ENCODE data around the gene CPOX. TPM values are rescaled to one million over a fixed set of nuclear protein-coding genes. Genes with fewer than 3 reads are reported as not detected.

Gene CPOX
- total and polyA plus RNA-seq, 3 donors from 2014 or later = 9.3 to 25.4 (median 21.7) TPM

DNA sequence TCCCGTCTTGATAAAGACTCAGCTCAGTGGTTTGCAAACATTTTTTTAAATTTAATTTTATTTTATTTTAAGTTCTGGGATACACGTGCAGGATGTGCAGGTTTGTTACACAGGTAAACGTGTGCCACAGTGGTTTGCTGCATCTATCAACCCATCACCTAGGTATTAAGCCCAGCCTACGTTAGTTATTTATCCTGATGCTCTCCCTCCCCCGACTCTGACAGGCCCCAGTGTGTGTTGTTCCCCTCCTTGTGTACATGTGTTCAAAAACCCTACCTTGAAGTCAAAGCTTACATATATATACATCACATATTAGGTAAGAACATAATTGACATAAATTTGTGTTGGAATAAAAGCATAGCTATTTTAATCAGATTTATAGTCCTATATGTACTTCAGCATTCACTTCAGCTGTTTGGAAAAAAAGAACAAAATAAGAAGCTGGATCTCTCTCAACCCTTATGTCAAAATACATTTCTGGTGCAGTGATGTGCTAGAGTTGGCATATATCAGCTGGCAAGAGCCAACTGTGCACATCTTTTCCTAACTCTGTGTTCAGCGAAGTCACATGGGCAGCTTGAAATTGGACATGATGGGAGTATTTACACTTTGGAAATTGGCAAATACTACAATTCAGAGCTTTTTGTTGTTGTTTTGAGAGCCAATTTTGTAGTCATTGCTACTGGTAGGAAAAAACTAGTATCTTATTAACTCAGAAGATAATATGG, 35.1 kb downstream of the CPOX start:
- DNase-seq = no peak
- Histone ChIP-seq H3K27ac (no peak overlapping the region), H3K9me3 (no peaks in the 10 kb centered on the region), H3K27me3 (no peaks in the 10 kb centered on the region), H3K4me1 (no peaks in the 10 kb centered on the region), H3K36me3 (ENCODE audit: low read depth, missing control alignments) (no peaks in the 10 kb centered on the region), H3K4me3 (no peak overlapping the region)
- intact Hi-C loops (cut with DNase I; ENCODE audit: low total_unique reads) = no loop called here
- TF ChIP-seq POLR2A (IDR thresholded peaks at IDR 0.05) (no peak), CTCF (IDR thresholded peaks at IDR 0.05) (no peak)
- WGBS, 2 donors = 70 to 72% methylated on average over 6 of the region's 6 CpGs

DNA sequence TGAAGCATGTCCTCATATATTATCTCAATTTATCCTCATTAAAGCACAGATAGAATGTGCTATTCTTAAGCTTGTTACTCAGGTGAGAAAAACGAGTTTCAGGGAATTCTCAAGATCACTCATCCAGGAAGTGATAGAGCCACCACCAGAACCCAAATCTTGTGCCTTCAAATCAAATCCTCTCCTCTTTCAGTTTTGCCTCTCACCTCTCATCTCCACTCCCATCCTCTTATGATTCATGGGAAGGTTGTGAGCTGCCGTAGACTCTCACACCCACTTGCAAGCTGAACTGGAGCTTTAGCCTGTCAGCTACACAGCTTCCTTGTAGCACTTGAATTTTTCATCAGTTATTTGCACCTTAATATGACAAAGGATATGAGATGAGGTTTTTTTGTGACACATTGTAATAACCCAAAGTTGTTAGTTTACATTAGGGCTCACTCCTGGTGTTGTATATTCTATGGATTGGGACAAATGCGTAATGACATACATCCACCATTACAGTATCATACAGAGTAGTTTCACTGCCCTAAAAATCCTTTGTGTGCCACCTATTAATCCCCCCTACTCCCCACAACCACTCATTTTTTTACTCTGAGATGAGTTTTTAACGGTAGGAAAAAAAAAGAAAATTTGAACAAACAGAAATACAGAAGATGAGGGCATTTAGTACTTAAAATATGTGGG, 35.9 kb downstream of the CPOX start:
- 71 to 74% methylated on average over 4 of the region's 4 CpGs for WGBS, 2 donors
- Histone ChIP-seq H3K36me3 (ENCODE audit: low read depth, missing control alignments) (no peaks in the 10 kb centered on the region), H3K4me1 (no peaks in the 10 kb centered on the region), H3K27me3 (no peaks in the 10 kb centered on the region), H3K9me3 (no peaks in the 10 kb centered on the region), H3K4me3 (no peak overlapping the region), H3K27ac (no peak overlapping the region)
- intact Hi-C loops (cut with DNase I; ENCODE audit: low total_unique reads) = no loop called here
- no peak for DNase-seq
- TF ChIP-seq CTCF (IDR thresholded peaks at IDR 0.05) (no peak), POLR2A (IDR thresholded peaks at IDR 0.05) (no peak)

DNA sequence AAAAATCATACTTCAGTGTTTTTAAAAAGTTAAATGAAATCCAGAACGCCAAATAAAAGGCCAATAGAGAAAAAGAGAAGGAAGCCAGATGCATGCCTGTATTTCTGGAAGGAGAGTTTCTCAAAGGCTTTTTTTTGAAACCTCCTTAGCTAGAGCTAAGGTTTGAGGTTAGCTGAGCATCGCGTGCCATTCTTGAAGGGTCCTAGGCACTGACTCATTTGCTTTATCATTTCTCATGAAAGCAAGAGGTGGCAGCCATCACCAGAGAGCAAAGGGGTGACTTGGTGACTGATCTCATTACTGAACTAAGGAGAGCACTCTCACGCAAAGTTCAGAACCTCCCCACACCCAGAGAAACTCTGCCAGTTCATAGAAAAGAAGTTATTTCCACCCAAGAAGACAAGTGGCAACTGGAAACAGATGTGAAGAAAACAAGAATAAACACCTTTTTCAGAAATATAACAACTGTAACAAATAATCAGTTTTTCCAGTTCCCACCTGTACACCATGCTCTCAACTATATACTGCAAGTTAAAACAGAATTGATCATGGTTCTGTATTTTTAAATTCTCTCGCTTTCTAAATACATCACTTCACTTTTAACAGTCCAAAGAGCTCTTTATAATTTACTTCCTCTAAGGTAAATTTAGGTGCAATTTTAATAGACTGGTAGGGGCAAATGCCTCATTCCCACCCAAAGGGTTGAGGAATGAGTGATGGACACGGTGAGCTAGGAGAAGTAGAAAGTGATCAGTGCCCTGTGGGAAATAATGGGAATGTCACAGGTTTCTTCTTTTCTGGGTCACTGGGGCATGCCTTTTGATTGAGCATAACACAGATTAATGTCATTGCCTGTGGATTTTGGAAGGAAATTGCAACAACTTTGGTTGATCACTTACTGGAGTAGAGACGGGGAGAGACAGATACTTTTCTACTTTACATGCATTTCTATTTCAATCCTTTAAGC, 37.0 kb downstream of the CPOX start:
- WGBS, 2 donors = 70 to 80% methylated on average over 7 of the region's 7 CpGs
- no peaks in the 10 kb centered on the region for H3K36me3 ChIP-seq (ENCODE audit: low read depth, missing control alignments)
- no peak for TF ChIP-seq CTCF (IDR thresholded peaks at IDR 0.05)
- no peak for TF ChIP-seq POLR2A (IDR thresholded peaks at IDR 0.05)
- H3K4me1 ChIP-seq = no peaks in the 10 kb centered on the region
- DNase-seq = no peak
- H3K27me3 ChIP-seq = no peaks in the 10 kb centered on the region
- intact Hi-C loops (cut with DNase I; ENCODE audit: low total_unique reads) = no loop called here
- no peak overlapping the region for H3K27ac ChIP-seq
- H3K4me3 ChIP-seq = peak overlapping the region in 1 of 2 donors; percentile 6
- H3K9me3 ChIP-seq = no peaks in the 10 kb centered on the region

- H3K4me3 ChIP-seq = no peak overlapping the region
- H3K27me3 ChIP-seq = no peaks in the 10 kb centered on the region
- no peaks in the 10 kb centered on the region for H3K9me3 ChIP-seq
- no peaks in the 10 kb centered on the region for H3K36me3 ChIP-seq (ENCODE audit: low read depth, missing control alignments)
- DNase-seq = no peak
- TF ChIP-seq POLR2A (IDR thresholded peaks at IDR 0.05) (no peak), CTCF (IDR thresholded peaks at IDR 0.05) (no peak)
- H3K4me1 ChIP-seq = no peaks in the 10 kb centered on the region
- WGBS, 2 donors = 49 to 57% methylated on average over 4 of the region's 4 CpGs
- H3K27ac ChIP-seq = no peak overlapping the region
- intact Hi-C loops (cut with DNase I; ENCODE audit: low total_unique reads) = no loop called here
Measured at GRCh38 chr3:98555025-98555379, 38.4 kb downstream of the CPOX start.
